A549 (cell line): ENCODE measurements around the gene IRF9. TPM values are rescaled to one million over a fixed set of nuclear protein-coding genes. Genes with fewer than 3 reads are reported as not detected.

Experiments used
- BCL3 ChIP-seq: fragments of >200 bp; sonication (Bioruptor Twin); formaldehyde crosslinking; IDR thresholded peaks from 3 replicates; pipeline ENCODE4 v1.6.1; 2016
- BHLHE40 ChIP-seq: IDR thresholded peaks from 2 replicates; pipeline ENCODE4 v1.6.1; 2012; ENCODE audit warnings: low read depth, low read length, inconsistent platforms
- CBX8 ChIP-seq: fragments of 200-600 bp; sonication (generic); IDR thresholded peaks from 2 replicates; pipeline ENCODE4 v1.6.1; 2016
- CEBPB ChIP-seq, 2 experiments: fragments of >200 bp in 1 of 2; sonication (Bioruptor Twin) in 1 of 2; formaldehyde crosslinking in 1 of 2; IDR thresholded peaks; 2 replicates each; pipeline ENCODE4 v1.6.1; 2012 to 2016
- CHD4 ChIP-seq: fragments of 200-600 bp; sonication (generic); IDR thresholded peaks from 2 replicates; pipeline ENCODE4 v1.6.1; 2016; ENCODE audit warnings: antibody characterized with exemption, mild to moderate bottlenecking, borderline replicate concordance
- E2F6 ChIP-seq: IDR thresholded peaks from 2 replicates; pipeline ENCODE4 v1.6.1; 2012; ENCODE audit warnings: low read depth, borderline replicate concordance
- EHF ChIP-seq: fragments of 250-450 bp; sonication (Bioruptor Pico); IDR thresholded peaks from 2 replicates; pipeline ENCODE4 v1.5.0; 2020; ENCODE audit warnings: mild to moderate bottlenecking
- EHMT2 ChIP-seq: fragments of 200-600 bp; sonication (generic); IDR thresholded peaks from 2 replicates; pipeline ENCODE4 v1.6.1; 2016; ENCODE audit warnings: antibody characterized with exemption, low read depth, mild to moderate bottlenecking, moderate library complexity
- ESRRA ChIP-seq: fragments of 150-350 bp; IDR thresholded peaks from 2 replicates; pipeline ENCODE4 v1.6.1; 2014; ENCODE audit warnings: mild to moderate bottlenecking, low read length, borderline replicate concordance
- FOSB ChIP-seq: fragments of 250-450 bp; sonication (Bioruptor Pico); IDR thresholded peaks from 2 replicates; pipeline ENCODE4 v1.5.0; 2020; ENCODE audit warnings: mild to moderate bottlenecking, moderate library complexity
- FOSL2 ChIP-seq, 2 experiments: fragments of 450-650 bp in 1 of 2; fragments of >200 bp in 1 of 2; sonication (Bioruptor Twin) in 1 of 2; formaldehyde crosslinking; IDR thresholded peaks; 2 replicates each; pipeline versions ENCODE4 v1.5.0 to v1.6.1; 2016 to 2020; ENCODE audit warnings: mild to moderate bottlenecking in 1 of 2, moderate library complexity in 1 of 2
- FOXS1 ChIP-seq: fragments of 250-450 bp; sonication (Bioruptor Pico); IDR thresholded peaks from 2 replicates; pipeline ENCODE4 v1.5.0; 2020; ENCODE audit warnings: mild to moderate bottlenecking, moderate library complexity
- HDAC2 ChIP-seq: fragments of 200-600 bp; sonication (generic); IDR thresholded peaks from 2 replicates; pipeline ENCODE4 v1.6.1; 2016
- HES2 ChIP-seq: fragments of >200 bp; sonication (Bioruptor Twin); formaldehyde crosslinking; IDR thresholded peaks from 2 replicates; pipeline ENCODE4 v1.6.1; 2016
- HOXA7 ChIP-seq: fragments of 250-450 bp; sonication (Bioruptor Pico); IDR thresholded peaks from 2 replicates; pipeline ENCODE4 v1.5.0; 2020; ENCODE audit warnings: mild to moderate bottlenecking, moderate library complexity
- HOXB13 ChIP-seq: fragments of 250-450 bp; sonication (Bioruptor Pico); IDR thresholded peaks from 2 replicates; pipeline ENCODE4 v1.5.0; 2020; ENCODE audit warnings: low read depth, mild to moderate bottlenecking, moderate library complexity
- JUN ChIP-seq, 2 experiments: fragments of >200 bp; sonication (Bioruptor Twin); formaldehyde crosslinking; IDR thresholded peaks; 2 replicates in 1 of 2; 3 replicates in 1 of 2; pipeline ENCODE4 v1.6.1; 2016 to 2017
- JUNB ChIP-seq: fragments of >200 bp; sonication (Bioruptor Twin); formaldehyde crosslinking; IDR thresholded peaks from 2 replicates; pipeline ENCODE4 v1.6.1; 2016
- KDM5A ChIP-seq: fragments of 200-600 bp; sonication (generic); IDR thresholded peaks from 2 replicates; pipeline ENCODE4 v1.6.1; 2016; ENCODE audit warnings: antibody characterized with exemption, mild to moderate bottlenecking
- MAFK ChIP-seq: fragments of 450-650 bp; IDR thresholded peaks from 2 replicates; pipeline ENCODE4 v1.6.1; 2014; ENCODE audit not compliant: partially characterized antibody
- MAZ ChIP-seq: fragments of 150-350 bp; IDR thresholded peaks from 2 replicates; pipeline ENCODE4 v1.6.1; 2014; ENCODE audit warnings: antibody characterized with exemption, low read depth, low read length, borderline replicate concordance
- NFE2L2 ChIP-seq: fragments of 150-350 bp; conservative IDR thresholded peaks from 2 replicates; pipeline ENCODE4 v1.6.1; 2014; ENCODE audit warnings: low read length
- NPAS2 ChIP-seq: fragments of 250-450 bp; sonication (Bioruptor Pico); IDR thresholded peaks from 2 replicates; pipeline ENCODE4 v1.8.0; 2022; ENCODE audit warnings: mild to moderate bottlenecking, moderate library complexity, borderline replicate concordance
- NR3C1 ChIP-seq: fragments of >200 bp; sonication (Bioruptor Twin); formaldehyde crosslinking; IDR thresholded peaks from 3 replicates; pipeline ENCODE4 v1.6.1; 2017
- PBX3 ChIP-seq: IDR thresholded peaks from 2 replicates; pipeline ENCODE4 v1.6.1; 2012
- PHF8 ChIP-seq: fragments of 200-600 bp; sonication (generic); IDR thresholded peaks from 2 replicates; pipeline ENCODE4 v1.6.1; 2016; ENCODE audit warnings: low read depth, mild to moderate bottlenecking, antibody characterized with exemption, moderate library complexity, borderline replicate concordance
- RAD21 ChIP-seq, 2 experiments: fragments of >200 bp in 1 of 2; sonication (Bioruptor Twin) in 1 of 2; formaldehyde crosslinking in 1 of 2; IDR thresholded peaks in 1 of 2; conservative IDR thresholded peaks in 1 of 2; 2 replicates in 1 of 2; 3 replicates in 1 of 2; pipeline ENCODE4 v1.6.1; 2012 to 2018; ENCODE audit warnings: inconsistent platforms in 1 of 2
- RARB ChIP-seq: fragments of 250-450 bp; sonication (Bioruptor Pico); IDR thresholded peaks from 2 replicates; pipeline ENCODE4 v1.8.0; 2021; ENCODE audit warnings: mild to moderate bottlenecking, moderate library complexity
- REST ChIP-seq: fragments of 200-600 bp; sonication (generic); IDR thresholded peaks from 2 replicates; pipeline ENCODE4 v1.6.1; 2016; ENCODE audit warnings: antibody characterized with exemption, mild to moderate bottlenecking, moderate library complexity
- RFX5 ChIP-seq: fragments of 450-650 bp; IDR thresholded peaks from 2 replicates; pipeline ENCODE4 v1.7.1; 2014; ENCODE audit warnings: antibody characterized with exemption, mild to moderate bottlenecking, moderate library complexity
- RNF2 ChIP-seq: fragments of 200-600 bp; sonication (generic); IDR thresholded peaks from 2 replicates; pipeline ENCODE4 v1.6.1; 2016; ENCODE audit warnings: low read depth, mild to moderate bottlenecking, antibody characterized with exemption, moderate library complexity, borderline replicate concordance
- SMC3 ChIP-seq: fragments of >200 bp; sonication (Bioruptor Twin); formaldehyde crosslinking; IDR thresholded peaks from 3 replicates; pipeline ENCODE4 v1.6.1; 2018; ENCODE audit warnings: inconsistent platforms
- SREBF2 ChIP-seq: fragments of 450-650 bp; IDR thresholded peaks from 2 replicates; pipeline ENCODE4 v1.6.1; 2014; ENCODE audit warnings: mild to moderate bottlenecking, moderate library complexity
- TP53 ChIP-seq: fragments of 250-450 bp; sonication (Bioruptor Pico); IDR thresholded peaks from 2 replicates; pipeline ENCODE4 v1.5.0; 2021; ENCODE audit warnings: mild to moderate bottlenecking, moderate library complexity
- ZFP36 ChIP-seq: fragments of 450-650 bp; IDR thresholded peaks from 2 replicates; pipeline ENCODE4 v1.6.1; 2014; ENCODE audit warnings: borderline replicate concordance; ENCODE audit not compliant: partially characterized antibody
- polyA plus RNA-seq, 4 experiments: library from polyadenylated mRNA; depleted of rRNA in 3 of 4; stranded (reverse); fragments of >200 nt; fragmentation: RNase III in 1 of 4; extraction: RNeasy Plus Mini Kit Qiagen cat#74134 plus additional on column Dnase treatment in 1 of 4; gene quantifications; 2 replicates in 3 of 4; 3 replicates in 1 of 4; pipeline ENCODE4 v1.2.3, GENCODE V29; 2011 to 2017

The IRF9 gene
- polyA plus RNA-seq, 2 of the 4 experiments (the other 2 are of a cell fraction): 19.0 to 23.1 TPM

GRCh38 chr14:24113801-24114531, 47.1 kb upstream of the IRF9 start (continued):
- TF ChIP-seq RNF2 (no peak), JUN (IDR thresholded peaks at IDR 0.05) (peak; percentile 63 to 82; a peak in 3 of 5 replicates), NPAS2 (CRISPR knock-in tag) (no peak), BCL3 (peak; percentile 74; the same call in 2 of the 3 replicates), E2F6 (peak; percentile 60; the same call in 1 of the 2 replicates), NFE2L2 (no peak), TP53 (CRISPR knock-in tag) (no peak), CBX8 (no peak), MAFK (peak; percentile 16), PHF8 (no peak), REST (no peak), MAZ (0 out of 2 replicates have a peak, but pooled peaks have one; percentile 66), ESRRA (no peak), ZFP36 (no peak), SMC3 (peak; percentile 20; the same call in 1 of the 3 replicates), HOXB13 (CRISPR knock-in tag) (peak; percentile 47; the same call in 1 of the 2 replicates), NR3C1 (no peak), CHD4 (no peak), PBX3 (no peak; the same call in 1 of the 2 replicates), RAD21 (conservative IDR thresholded peaks at IDR 0.05 in 1 of 2, IDR thresholded peaks at IDR 0.05 in 1 of 2) (no peak), RARB (no peak), EHMT2 (no peak), SREBF2 (no peak), HES2 (no peak), BHLHE40 (no peak), FOSB (no peak), FOSL2 (IDR thresholded peaks at IDR 0.05) (no peak), FOSL2 (CRISPR knock-in tag; IDR thresholded peaks at IDR 0.05) (peak; percentile 33), CEBPB (IDR thresholded peaks at IDR 0.05) (peak; percentile 49 to 83; a peak in 3 of 4 replicates), FOXS1 (CRISPR knock-in tag) (no peak), EHF (no peak), HDAC2 (no peak), RFX5 (no peak), JUNB (no peak), KDM5A (0 out of 2 replicates have a peak, but pooled peaks have one; percentile 34), HOXA7 (CRISPR knock-in tag) (no peak)
